Stimulated activated CD8-positive, alpha-beta memory T cell treated with anti-CD3 and anti-CD28 coated beads, Interleukin-7, amount 100 ng/mL, for 24 hours (primary cell): ENCODE measurements around the gene HIBCH.
"Not testable (repeated sequence)": the region's sequence is repeated elsewhere in the genome, so short reads cannot be mapped to it uniquely, and the experiment has no call there.

Source experiments
- DNase-seq: peaks from one replicate; pipeline ENCODE4 v3.0.0-alpha.2; 2020; ENCODE audit warnings: low read depth

HIBCH gene

DNA sequence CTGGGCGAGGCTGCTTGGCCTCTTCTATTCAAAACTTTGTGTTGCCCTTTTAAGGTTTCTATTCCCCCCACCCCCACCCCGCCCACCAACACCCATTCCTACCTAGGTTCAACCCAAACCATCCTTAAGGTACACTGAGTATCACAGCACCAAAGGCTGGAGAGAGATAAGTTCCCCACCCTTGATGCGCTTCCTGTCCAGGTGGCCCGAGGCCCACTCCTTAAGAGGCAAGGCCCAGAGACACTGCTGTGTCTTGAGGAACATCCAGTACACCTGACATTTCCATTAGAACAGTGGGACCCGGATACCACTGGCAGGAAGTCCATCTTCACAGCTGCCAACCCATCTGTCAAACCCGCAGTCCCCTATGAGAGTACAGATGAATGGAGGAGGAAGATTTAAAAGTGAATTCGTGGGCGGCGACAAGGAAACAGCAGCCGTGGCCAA is 23.5 kb upstream of the HIBCH start:
- no peak for DNase-seq

DNA sequence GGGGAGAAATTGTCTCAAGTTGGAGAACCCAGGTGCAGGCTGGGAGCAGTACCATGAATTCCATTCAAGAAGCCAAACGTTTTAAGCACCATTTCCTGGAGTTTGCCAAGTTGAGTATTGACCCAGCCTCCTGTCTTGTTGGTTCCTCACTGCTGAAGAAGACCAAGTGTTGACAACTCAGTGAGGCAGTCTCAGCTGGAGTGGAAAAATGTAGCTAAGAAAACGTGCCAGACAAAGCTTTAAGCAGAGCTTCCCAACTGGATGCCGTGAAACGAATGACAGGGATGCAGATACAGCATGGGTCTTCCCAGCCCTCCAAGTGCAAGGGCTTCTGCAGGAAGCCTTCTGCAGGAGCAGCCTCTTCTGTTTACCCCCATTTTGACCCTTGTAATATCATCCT is 23.0 kb upstream of the HIBCH start:
- DNase-seq = no peak

DNA sequence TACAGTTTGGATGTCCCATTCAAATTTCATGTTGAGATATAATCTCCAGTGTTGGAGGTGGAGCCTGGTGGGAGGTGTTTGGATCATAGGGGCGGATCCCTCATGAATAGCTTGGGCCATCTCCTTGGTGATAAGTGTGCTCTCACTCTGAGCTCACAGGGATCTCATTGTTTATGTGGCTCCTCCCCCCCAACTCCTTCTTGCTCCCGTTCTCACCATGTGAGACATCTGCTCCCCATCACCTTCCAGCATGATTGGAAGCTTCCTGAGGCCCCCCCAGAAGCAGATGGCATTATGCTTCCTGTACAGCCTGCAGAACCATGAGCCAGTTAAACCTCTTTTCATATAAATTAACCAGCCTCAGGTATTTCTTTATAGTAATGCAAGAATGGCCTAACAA is 20.7 kb upstream of the HIBCH start:
- DNase-seq = no peak

DNA sequence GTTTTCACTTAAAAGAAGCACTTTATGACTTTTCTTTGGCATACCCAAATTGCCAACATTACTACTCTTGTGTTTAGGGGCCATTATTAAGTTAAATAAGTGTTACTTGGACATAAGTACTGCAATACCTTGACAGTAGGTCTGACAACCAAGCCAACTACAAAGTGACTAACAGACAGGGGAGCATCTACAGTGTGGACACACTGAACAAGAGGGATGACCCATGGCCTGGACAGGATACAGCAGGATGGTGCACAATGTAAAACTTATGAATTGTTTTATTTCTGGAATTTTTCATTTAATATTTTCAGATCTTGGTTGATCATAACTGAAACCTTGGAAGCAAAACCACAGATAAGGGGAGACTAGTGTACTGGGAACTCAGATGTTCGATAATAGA is 19.8 kb upstream of the HIBCH start:
- DNase-seq = no peak

DNA sequence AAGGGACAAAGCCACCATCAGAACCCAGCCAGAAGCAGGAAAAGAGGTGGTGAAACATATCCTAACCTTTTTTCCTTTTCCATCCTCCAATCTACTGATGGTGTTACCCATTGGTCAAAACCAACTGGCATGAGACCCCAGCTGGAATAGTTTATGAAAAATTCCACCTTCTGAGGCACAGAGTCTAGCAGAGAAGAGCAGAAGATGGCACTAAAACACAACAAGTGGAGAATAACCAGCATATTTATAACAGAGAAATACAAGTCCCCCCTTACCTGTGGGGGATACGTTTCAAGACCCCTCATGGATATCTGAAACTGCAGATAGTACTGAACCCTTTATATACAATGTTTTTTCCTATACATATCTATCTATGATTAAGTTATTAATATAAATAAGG is 18.8 kb upstream of the HIBCH start:
- no peak for DNase-seq

DNA sequence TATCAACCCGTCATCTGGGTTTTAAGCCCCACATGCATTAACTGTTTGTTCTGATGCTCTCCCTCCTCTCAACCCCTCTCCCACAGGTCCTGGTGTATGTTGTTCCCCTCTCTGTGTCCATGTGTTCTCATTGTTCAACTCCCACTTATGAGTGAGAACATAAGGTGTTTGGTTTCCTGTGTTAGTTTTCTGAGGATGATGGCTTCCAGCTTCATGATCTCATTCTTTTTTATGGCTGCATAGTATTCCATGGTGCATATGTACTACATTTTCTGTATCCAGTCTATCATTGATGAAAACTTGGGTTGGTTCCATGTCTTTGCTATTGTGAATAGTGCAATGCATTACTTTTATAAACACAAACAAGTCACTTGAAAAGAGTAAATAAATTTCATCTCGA is 16.8 kb upstream of the HIBCH start:
- no peak for DNase-seq

DNA sequence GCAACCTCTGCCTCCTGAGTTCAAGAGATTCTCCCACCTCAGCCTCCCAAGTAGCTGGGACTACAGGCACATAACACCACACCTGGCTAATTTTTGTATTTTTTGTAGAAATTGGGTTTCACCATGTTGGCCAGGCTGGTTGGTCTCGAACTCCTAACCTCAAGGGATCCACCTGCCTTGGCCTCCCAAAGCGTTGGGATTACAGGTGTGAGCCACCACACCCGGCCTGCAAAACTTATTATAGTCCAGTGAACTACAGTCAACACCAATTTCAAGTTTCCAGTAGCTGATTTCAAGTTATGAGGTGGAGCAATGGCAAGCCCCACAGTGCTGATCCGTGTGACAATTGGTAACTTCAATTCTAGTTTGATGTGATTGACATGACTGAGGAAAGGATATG is 16.0 kb upstream of the HIBCH start:
- not testable (repeated sequence) for DNase-seq

DNA sequence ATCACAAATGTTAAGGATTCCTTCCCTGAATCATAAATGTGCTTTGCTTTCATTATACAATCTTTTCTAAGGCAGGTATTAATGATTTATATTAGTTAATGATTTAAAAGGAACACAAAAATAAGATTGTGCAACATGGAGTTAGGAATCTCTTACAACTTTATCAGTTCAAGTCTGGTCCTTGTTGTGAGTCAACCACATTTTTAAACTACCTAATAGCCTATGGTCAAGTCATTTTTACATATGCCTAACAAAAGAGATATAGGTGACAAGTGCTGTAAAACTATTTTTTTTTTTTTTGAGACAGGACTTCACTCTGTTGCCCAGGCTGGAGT is 15.6 kb upstream of the HIBCH start:
- DNase-seq = no peak

DNA sequence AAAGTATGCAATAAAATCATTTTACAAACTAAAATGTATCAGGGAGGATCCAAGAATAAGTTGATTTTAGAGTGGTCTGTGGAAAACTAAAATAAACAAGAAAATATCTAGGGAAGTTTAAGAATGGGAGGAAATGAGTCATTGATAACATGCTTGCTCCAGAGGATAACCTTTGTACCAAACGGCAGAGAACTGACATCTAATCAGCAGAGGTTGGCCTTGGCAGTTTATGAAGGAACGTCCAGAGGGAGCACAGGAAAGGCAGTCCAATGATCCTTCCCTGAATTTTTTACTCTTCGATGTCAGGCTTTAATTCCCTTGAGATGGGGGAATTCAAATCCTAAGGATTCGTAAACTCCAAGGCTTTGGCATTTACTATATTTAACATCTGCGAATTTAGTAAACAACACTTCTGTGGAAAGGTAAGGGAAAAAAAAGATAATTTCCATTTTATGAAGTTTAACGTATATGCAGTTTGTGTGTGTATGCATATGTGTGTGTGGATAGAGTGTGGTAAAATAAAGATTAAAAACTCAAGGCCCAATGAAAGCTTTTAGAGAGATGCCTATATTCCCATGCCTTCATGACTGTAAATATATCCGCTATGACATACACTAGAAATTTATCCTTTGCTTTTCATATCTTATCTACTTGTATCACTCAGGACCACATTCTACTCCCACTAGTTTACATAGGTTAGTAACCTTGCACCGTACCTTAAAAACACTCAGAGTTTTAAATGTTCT is 15.0 kb upstream of the HIBCH start:
- DNase-seq = no peak

DNA sequence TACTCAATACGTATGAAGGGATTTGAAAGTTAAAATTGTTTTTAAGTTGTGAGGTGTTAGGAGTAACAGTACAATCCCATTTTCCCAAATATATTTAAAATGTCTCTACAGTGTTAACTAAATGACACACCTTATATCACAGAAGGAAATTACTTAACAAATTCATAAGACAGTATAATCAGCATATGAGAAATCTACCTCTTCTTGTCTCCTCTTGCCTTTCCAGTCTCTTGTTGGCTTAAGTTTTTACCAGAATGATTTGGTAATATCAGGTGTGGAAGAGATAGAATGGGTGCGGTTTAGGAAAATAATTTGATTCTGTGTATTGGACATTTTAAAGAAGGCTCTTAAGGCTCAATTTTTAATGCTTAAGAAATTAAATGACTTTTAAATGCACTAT is 14.3 kb upstream of the HIBCH start:
- DNase-seq = no peak

DNA sequence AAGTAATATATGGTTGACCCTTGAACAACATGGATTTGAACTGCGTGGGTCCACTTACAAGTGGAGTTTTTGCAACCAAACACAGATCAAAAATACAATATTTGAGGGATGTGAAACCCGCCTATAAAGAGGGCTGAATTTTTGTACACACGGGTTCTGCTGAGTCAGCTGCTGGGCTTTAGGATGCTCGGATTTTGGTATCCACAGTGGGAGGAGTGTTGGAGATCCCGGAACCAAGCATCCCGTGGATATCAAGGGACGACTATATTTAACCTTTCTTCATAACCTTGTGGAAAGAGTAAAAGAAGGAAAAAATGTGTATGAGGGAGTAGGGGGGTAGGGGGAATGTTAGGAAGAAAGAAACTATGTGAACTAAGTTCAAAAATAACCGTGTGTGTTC is 13.8 kb upstream of the HIBCH start:
- no peak for DNase-seq

DNA sequence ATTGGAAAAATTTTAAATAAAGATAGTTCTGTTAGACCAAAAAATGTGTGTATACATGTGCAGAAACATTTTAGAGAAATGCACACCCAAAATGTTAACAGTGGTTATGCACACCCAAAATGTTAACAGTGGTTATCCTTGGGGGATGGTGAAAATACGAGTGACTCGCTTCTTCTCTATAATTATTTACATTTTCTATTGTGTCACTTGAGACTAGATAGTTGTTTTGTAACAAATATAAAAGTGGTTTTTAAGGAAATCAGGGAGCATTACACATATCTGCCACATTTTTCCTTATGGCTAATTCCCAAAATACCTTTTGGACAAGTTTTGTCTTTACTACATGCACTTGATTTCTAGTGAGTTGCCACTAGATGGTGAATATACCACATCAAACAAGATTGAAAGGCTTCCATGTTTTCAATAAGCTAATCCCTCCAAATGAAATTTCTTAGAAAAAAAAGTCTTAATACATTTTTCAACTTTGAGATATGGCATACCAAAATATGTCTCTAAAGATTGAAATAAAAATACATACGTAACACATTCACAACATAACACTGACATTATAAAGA is 9.0 kb upstream of the HIBCH start:
- no peak for DNase-seq

DNA sequence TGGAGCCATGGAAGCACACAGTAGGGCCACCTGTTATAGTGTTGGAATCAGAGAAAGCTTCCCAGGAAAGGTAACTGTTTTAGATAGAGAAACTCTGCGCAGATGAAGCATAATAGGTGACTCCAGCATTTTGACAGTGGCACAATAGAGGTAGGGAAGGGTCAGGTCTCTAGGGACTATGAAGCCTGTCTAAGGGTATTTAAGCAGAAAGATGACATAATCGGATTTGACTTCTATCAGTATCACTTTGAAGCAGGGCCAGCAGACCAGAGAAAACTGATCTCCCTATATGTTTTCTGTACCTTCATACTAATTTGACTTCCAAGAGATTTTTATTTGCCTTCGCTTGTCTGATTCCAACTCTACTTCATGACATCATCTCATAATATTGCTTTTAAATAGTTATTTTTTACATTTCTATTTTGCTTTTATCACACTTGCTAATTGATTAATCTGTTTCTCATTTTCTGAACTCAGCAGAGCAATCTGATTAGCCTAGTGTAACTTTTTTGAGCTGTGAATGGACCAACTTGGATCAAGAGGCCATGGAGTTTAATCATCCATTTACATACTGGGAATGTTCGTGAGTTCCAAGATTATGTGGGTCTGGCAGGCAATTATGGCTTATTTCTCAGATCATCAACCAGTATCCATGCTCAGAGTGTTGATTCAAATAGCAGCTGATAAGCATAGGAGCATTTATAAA is 8.4 kb upstream of the HIBCH start:
- no peak for DNase-seq

DNA sequence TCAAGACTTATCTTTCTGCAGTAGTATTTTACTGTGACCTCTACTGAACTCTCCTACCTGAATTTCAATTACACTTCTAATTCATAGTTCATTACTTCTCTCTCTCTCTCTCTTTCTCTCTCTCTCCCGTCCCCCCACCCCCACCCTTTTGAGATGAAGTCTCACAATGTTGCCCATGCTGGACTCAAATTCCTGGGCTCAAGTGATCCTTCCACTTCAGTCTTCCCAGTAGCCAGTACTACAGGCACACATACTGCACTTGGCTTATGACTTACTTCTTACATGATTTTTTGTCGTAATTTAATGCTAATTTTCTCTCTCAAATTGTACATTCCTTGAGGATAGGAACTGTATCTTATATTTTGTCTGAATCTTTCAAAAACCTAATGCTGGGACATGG is 6.0 kb upstream of the HIBCH start:
- DNase-seq = no peak

DNA sequence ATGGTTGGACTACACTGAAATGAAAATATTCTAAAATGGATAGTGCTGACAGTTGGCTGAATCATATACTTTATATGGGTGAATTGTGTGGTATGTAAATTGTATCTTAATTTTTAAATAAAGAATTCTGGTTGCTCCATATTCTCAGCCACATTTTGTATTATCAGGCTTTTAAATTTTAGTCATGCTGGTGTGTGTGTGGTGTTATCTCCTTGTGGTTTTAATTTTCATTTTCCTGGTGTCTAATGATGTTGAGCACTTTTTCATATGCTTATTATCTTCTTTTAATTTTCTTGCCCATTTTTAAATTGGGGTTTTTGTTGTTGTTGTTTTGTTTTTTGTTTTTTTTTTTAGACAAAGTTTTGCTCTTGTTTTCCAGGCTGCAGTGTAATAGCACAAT is 3.8 kb upstream of the HIBCH start:
- no peak for DNase-seq

DNA sequence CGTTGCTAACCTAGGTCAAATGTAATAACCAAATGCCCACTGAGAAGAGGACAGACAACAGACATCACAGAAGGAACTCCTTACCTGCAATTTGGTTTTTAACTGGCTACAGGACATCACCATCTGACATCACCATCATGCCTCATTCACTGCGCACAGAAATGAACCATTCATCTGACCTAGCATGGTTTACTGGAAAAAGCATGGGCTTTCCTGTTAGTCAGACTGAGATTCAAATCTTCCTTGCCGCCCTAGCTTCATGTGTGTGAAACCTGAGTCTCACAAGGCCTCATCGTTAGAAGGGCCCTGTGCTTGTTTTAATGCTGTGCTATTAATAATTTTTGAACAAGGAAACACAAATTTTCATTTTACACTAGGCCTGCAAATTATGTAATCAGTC is 1.1 kb upstream of the HIBCH start:
- DNase-seq = no peak

DNA sequence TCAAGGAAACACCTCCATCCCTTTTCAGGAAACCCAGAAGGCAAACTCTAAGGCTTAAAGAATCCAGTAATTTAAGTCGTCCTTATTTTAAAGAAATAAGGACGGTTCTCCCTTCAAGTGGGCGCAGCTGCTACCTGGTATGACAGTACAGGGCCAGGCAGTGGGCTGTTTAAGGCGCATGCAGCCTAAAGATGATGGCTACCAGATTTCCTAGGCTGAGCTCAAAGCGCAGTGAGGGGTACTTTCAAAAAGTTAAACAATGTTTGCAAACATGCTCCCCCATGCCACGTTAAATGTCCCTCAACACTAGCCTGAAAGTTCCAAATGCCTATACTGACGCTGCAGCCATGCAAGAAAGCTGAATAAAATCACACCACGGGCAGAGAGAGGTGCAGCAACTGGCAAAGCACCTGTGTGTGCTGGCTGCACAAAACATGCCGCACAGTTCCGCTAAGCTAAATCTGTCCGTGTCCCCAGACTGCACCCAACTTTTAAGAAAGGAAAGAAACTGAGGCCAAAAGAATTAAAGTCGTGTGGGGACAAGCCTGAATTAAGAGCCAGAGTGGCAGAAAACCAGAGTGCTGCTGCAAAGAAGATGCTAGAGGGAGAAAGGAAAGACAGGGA is 583 bp downstream of the HIBCH start:
- DNase-seq = no peak

DNA sequence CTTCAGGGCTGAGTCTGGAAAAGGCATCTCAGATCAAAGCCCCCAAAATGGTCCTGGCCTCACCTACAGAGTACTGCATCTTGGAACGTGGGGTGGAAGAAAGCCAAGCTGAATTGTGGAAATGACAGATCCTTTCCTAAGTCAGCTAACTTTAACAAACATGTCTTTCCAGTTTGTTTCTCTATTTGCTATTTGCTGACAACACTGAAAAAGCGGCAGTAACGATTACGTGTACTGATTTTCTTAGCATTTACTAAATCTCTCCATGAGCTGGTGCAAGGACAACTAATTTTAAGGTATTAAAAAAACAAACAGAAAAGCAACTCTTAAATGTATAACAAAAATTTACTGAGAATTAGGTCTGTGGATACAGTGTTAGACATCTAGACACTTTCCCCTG is 1.1 kb downstream of the HIBCH start:
- DNase-seq = no peak

DNA sequence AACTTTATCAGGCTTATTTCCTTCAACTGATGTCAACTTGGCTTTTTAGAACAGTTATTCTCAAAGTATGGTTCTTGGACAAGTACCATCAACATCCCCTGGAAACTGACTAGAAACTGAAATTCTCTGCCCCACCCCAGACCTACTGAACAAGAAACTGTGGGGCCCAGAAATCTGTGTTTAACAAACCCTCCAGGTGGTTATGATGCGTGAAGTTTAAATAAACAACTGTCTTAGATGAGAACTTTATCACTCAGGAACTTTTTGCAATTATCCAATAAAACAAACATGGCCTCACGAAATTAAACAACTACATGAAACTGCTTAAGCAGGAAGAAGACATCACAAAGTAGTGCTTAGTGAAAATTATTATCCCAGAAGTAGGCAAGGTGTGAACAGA is 4.4 kb downstream of the HIBCH start:
- no peak for DNase-seq

DNA sequence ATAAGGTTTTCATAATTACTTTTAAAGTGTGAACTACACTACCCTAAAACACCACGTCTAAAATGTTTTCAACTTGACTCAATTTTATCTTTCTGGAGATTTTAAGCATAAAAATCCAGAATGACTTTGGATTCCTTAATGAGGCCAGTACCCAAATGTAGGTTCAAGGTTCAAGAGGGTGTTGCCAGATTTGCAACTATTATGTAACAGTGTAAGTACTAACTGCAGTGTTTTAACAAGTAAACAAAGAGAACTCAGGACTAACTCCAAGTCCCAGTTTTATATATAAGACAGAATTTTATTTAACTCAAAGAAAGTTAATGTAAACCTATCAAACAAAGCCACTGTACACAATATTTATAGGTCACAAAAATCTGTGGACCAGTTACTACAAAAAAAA is 5.7 kb downstream of the HIBCH start:
- DNase-seq = no peak

DNA sequence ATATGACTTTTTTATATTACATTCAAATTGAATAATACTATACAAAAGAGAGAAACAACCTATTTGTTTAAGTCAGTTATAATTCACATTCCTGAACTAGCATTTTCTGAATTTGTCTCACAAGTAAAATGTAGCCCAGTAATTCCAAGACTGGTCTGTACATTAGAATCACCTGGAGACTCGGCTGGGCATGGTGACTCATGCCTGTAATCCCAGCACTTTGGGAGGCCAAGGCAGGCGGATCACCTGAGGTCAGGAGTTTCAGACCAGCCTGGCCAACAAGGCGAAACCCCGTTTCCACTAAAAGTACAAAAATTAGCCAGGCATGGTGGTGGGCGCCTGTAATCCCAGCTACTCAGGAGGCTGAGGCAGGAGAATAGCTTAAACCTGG is 7.0 kb downstream of the HIBCH start:
- DNase-seq = not testable (repeated sequence)

DNA sequence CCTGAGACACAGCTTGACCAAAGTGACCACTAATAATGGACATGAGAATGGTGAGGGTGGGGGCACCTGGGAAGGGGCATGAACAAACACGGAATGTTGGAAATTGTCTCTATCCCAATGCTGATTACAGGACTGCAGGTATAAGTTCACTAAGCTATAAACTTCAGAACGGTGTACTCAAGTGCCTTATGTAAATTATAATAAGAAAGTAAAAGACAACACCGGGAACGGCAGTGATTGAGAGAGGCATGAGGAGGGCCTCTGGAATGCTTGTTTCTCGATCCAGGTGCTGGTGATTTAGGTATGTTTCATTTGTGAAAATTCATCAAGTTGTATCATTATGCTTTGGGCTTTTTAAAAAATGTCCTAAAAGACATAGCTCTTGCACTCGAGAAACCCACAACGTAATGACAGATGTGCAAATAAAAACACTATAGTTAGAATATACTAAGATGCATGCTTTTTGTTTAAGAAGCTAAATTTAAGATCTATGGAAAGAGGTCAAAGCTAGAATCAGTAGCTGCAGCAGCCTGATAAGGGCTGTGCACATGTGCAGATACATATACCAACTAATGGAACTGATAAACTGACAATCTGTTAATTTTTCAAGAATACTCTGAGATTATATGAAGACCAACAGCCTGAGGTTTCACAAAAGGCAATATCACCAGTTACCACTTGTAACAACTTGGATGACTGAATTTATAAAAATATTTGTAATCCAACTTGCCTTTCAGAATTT is 7.6 kb downstream of the HIBCH start:
- no peak for DNase-seq

DNA sequence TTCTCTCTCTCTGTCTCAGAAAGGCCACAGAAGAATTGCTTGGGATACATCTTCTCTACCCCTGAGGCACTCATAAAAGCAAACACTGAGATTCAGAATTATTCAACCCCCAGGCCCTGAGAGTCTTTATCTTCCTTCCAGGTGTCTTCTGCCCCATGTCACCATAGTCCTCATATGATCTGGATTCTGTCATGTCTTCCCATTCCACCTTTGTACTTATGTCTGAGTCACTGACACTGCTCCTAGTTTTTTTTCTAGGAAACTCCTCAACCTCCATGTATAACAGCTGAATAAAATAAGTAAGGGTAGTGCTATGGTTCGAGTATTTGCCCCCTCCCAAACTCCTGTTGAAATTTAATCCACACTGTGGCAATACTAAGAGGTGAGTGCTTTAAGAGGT is 11.6 kb downstream of the HIBCH start:
- no peak for DNase-seq
